ENCODE measurements around the gene SIPA1L2. TPM values are rescaled to one million over a fixed set of nuclear protein-coding genes. Genes with fewer than 3 reads are reported as not detected.
A peak's percentile ranks its signal among the peaks of the same experiment; 100 is the strongest.

SIPA1L2 gene
- total RNA-seq, 1 donor from 2014 or later: 3.7 TPM

DNA sequence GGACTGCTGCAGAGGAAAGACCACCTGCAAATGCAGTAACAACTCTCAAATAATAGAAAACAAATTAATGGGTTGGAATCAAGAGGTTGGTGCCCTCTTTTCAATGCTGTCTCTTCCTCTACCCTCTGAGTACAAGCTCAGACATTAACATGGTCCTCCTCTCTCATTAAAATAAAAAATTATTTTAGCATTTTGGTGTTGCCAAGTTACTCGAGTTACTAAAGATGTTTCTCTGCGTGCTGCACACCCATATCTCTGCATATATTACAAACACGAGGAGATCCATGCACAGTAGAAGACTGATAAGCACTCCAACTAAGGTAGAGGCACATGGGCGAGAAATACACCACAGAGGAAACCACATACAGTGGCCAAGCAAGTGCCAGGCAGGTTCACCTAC, 21.5 kb downstream of the SIPA1L2 start:
- H3K4me1 Mint-ChIP-seq (ENCODE audit: low read depth): peaks cover 3% of the 10 kb centered on the region
- no peak for DNase-seq (ENCODE audit: low spot score)
- no peaks in the 10 kb centered on the region for H3K9me3 Mint-ChIP-seq
- no peak overlapping the region for H3K4me3 Mint-ChIP-seq (ENCODE audit: low read depth)
- intact Hi-C loops (cut with micrococcal nuclease): no loop called here
- no peaks in the 10 kb centered on the region for H3K36me3 Mint-ChIP-seq (ENCODE audit: low read depth)
- no peaks in the 10 kb centered on the region for H3K27me3 Mint-ChIP-seq (ENCODE audit: low read depth)
- no peak overlapping the region for H3K27ac Mint-ChIP-seq

DNA sequence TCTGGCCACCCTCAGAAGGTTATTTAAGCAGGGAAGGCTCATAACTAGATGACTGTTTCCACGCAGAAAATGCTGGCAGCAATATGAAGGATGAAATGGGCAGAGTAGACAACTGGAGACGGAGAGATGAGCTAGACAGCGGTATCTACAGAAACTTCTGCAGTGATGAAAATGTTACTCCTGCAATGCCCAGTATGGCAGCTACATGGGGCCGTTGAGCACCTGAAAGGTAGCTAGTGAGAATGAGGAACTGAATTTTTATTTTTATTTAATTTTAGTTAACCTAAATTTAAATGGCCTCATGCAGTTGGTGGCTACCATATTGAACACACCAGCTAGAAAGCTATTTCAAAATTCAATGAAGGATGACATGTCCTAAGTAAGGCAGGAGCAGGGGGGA, 27.3 kb downstream of the SIPA1L2 start:
- Mint-ChIP-seq H3K27me3 (ENCODE audit: low read depth) (no peaks in the 10 kb centered on the region), H3K27ac (no peak overlapping the region), H3K4me1 (ENCODE audit: low read depth) (peaks cover 24% of the 10 kb centered on the region), H3K9me3 (no peaks in the 10 kb centered on the region), H3K4me3 (ENCODE audit: low read depth) (no peak overlapping the region), H3K36me3 (ENCODE audit: low read depth) (no peaks in the 10 kb centered on the region)
- DNase-seq (ENCODE audit: low spot score): no peak
- intact Hi-C loops (cut with micrococcal nuclease): no loop called here

- Mint-ChIP-seq H3K27me3 (ENCODE audit: low read depth) (no peaks in the 10 kb centered on the region), H3K27ac (no peak overlapping the region), H3K36me3 (ENCODE audit: low read depth) (no peaks in the 10 kb centered on the region), H3K4me1 (ENCODE audit: low read depth) (peaks cover 30% of the 10 kb centered on the region), H3K9me3 (no peaks in the 10 kb centered on the region), H3K4me3 (ENCODE audit: low read depth) (no peak overlapping the region)
- intact Hi-C loops (cut with micrococcal nuclease): no loop called here
- no peak for DNase-seq (ENCODE audit: low spot score)
These were observed 29.3 kb downstream of the SIPA1L2 start for GRCh38 chr1:232600424-232601258.

DNA sequence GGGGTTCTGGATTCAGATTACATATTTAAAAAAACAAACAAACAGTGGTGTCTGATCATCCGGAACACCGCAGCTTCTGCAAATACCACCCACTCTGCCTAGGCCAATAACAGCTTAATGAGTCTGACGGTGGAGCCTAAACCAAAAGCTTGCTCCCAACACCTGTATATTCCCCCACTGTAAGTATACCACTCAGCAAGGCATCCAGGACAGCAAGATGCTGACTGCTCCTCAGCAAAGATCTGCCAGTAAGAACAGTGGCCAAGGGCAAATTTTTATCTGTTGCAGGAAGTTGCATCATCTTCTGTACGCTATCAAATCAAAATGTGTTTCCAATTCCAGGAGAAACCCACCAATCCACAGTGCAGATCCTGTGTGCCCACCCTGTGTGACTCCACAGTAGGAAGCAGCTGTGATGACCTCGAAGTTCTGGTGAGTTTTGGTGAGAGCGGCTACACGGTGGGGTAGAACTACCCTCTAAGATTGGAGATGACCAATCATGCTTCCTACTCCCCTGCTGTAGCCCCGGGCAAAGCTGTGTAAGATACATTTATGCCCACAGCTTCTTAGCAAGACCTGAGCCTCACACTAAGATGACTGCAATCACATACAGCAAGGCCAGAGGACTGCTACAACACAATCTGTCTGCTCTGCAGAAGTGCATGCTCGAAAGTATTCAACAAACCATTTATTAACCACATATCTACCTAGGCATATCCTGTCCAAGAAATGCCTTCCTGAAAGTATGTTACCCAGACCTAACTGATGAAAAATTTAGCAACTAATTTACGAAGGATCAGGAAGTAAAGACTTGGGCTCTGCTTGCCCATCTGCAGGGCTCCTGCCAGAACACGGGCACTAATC, 30.5 kb downstream of the SIPA1L2 start:
- intact Hi-C loops (cut with micrococcal nuclease): no loop called here
- Mint-ChIP-seq H3K36me3 (ENCODE audit: low read depth) (no peaks in the 10 kb centered on the region), H3K27me3 (ENCODE audit: low read depth) (no peaks in the 10 kb centered on the region), H3K9me3 (no peaks in the 10 kb centered on the region), H3K4me3 (ENCODE audit: low read depth) (no peak overlapping the region), H3K4me1 (ENCODE audit: low read depth) (peaks cover 30% of the 10 kb centered on the region), H3K27ac (no peak overlapping the region)
- no peak for DNase-seq (ENCODE audit: low spot score)

GRCh38 chr1:232598837-232599177, 31.1 kb downstream of the SIPA1L2 start:
- H3K9me3 Mint-ChIP-seq: no peaks in the 10 kb centered on the region
- no peak overlapping the region for H3K27ac Mint-ChIP-seq
- no peak overlapping the region for H3K4me3 Mint-ChIP-seq (ENCODE audit: low read depth)
- intact Hi-C loops (cut with micrococcal nuclease): no loop called here
- peaks cover 30% of the 10 kb centered on the region for H3K4me1 Mint-ChIP-seq (ENCODE audit: low read depth)
- H3K36me3 Mint-ChIP-seq (ENCODE audit: low read depth): no peaks in the 10 kb centered on the region
- H3K27me3 Mint-ChIP-seq (ENCODE audit: low read depth): no peaks in the 10 kb centered on the region
- DNase-seq (ENCODE audit: low spot score): no peak

DNA sequence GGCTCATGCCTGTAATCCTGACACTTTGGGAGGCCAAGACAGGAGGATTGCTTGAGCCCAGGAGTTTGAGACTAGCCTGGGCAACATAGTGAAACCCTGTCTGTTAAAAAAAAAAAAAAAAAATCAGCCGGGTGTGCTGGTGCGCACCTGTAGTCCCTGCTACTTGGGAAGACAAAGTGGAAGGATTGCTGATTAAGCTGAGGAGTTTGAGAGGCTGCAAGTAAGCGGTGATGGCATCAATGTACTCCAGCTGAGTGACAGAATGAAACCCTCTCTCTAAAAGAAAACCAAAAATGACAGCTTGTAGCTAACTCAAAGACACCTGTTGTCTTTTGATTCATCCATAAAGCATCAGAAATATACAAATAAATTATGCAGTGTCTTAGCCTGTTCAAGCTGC, 31.8 kb downstream of the SIPA1L2 start:
- DNase-seq (ENCODE audit: low spot score): no peak
- Mint-ChIP-seq H3K27ac (no peak overlapping the region), H3K36me3 (ENCODE audit: low read depth) (no peaks in the 10 kb centered on the region), H3K27me3 (ENCODE audit: low read depth) (no peaks in the 10 kb centered on the region), H3K4me3 (ENCODE audit: low read depth) (no peak overlapping the region), H3K9me3 (no peaks in the 10 kb centered on the region), H3K4me1 (ENCODE audit: low read depth) (peaks cover 30% of the 10 kb centered on the region)
- intact Hi-C loops (cut with micrococcal nuclease): no loop called here

GRCh38 chr1:232597721-232598120, 32.2 kb downstream of the SIPA1L2 start:
- no peak overlapping the region for H3K27ac Mint-ChIP-seq

GRCh38 chr1:232596666-232597303, 33.1 kb downstream of the SIPA1L2 start:
- Mint-ChIP-seq H3K4me3 (ENCODE audit: low read depth) (no peak overlapping the region), H3K4me1 (ENCODE audit: low read depth) (peaks cover 30% of the 10 kb centered on the region), H3K9me3 (no peaks in the 10 kb centered on the region), H3K27ac (peak overlapping the region; percentile 17), H3K36me3 (ENCODE audit: low read depth) (no peaks in the 10 kb centered on the region), H3K27me3 (ENCODE audit: low read depth) (no peaks in the 10 kb centered on the region)
- DNase-seq (ENCODE audit: low spot score): no peak
- intact Hi-C loops (cut with micrococcal nuclease): no loop called here

More at GRCh38 chr1:232597721-232598120, 32.2 kb downstream of the SIPA1L2 start:
- Mint-ChIP-seq H3K9me3 (no peaks in the 10 kb centered on the region), H3K4me1 (ENCODE audit: low read depth) (peaks cover 30% of the 10 kb centered on the region), H3K4me3 (ENCODE audit: low read depth) (no peak overlapping the region), H3K27me3 (ENCODE audit: low read depth) (no peaks in the 10 kb centered on the region), H3K36me3 (ENCODE audit: low read depth) (no peaks in the 10 kb centered on the region)
- intact Hi-C loops (cut with micrococcal nuclease): no loop called here
- DNase-seq (ENCODE audit: low spot score): no peak

DNA sequence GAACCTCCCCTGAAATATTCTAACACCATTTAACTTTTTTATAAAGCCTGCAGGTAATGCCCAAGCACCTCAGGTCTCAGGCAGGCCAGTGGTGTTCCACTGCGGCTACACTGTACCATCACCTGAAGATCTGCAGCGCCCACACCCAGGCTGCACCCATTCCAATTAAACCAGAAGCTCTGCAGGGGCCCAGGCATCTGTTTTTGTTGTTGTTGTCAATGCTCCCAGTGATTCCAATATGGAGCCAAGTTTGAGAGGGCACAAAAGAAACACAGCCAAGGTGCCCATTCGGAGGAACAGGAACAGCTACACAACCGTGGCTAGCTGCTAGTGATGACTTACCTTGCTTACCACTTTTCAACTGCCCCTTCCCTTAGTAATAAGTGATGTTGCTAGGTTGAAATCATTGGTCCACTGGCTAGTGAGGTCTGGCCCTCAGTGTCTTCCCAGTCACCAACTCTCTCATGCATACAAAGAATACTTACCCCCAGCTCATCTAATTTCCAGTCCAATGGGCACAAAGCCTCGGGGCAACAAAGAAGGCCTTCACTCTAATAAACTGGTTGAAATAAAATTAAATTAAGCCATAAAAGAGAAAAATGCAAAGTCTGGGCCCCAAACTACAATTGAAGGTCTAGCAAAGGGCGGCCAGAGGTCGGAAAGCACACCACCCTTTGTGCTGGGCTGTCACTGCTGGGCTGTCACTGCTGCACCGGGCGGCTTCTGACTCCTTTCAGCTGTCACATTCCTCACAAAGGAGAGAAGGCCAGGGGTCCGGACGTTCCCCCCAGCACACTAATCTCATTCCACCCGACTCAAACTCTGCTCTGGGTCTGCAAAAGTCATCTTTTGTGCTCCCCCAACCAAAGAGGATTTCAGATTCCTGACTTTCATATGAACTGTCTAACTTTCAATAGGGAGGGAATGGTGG, 34.9 kb downstream of the SIPA1L2 start:
- Mint-ChIP-seq H3K9me3 (no peaks in the 10 kb centered on the region), H3K4me3 (ENCODE audit: low read depth) (no peak overlapping the region), H3K4me1 (ENCODE audit: low read depth) (peaks cover 28% of the 10 kb centered on the region), H3K36me3 (ENCODE audit: low read depth) (no peaks in the 10 kb centered on the region), H3K27ac (no peak overlapping the region), H3K27me3 (ENCODE audit: low read depth) (no peaks in the 10 kb centered on the region)
- intact Hi-C loops (cut with micrococcal nuclease): no loop called here
- no peak for DNase-seq (ENCODE audit: low spot score)

GRCh38 chr1:232593717-232594502, 36.0 kb downstream of the SIPA1L2 start:
- no peaks in the 10 kb centered on the region for H3K27me3 Mint-ChIP-seq (ENCODE audit: low read depth)
- H3K27ac Mint-ChIP-seq: no peak overlapping the region

DNA sequence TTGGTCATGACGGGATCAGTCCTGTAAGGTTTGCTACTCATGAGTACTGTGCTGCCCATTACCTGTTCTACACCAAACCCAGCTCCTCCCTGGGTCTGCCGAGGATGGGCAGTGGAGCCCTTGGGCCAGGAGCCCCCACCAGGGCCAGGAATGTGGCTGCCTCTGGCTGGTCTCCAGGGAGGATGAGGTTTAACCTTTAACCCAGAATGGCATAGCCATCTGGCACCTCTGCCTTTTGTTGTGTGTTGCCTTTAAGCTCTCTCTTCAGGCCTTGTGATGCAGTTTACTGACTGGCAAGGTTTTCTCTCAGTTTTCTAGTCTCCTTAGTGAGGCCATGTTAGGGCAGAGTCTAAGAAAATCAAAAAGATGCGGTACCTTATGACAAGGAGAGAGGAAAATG, 38.6 kb downstream of the SIPA1L2 start:
- DNase-seq (ENCODE audit: low spot score): no peak
- Mint-ChIP-seq H3K4me1 (ENCODE audit: low read depth) (peaks cover 19% of the 10 kb centered on the region), H3K4me3 (ENCODE audit: low read depth) (no peak overlapping the region)

More at GRCh38 chr1:232593717-232594502, 36.0 kb downstream of the SIPA1L2 start:
- H3K4me3 Mint-ChIP-seq (ENCODE audit: low read depth): no peak overlapping the region
- H3K36me3 Mint-ChIP-seq (ENCODE audit: low read depth): peaks cover 5% of the 10 kb centered on the region
- intact Hi-C loops (cut with micrococcal nuclease): no loop called here
- H3K4me1 Mint-ChIP-seq (ENCODE audit: low read depth): peaks cover 25% of the 10 kb centered on the region
- H3K9me3 Mint-ChIP-seq: peaks cover 5% of the 10 kb centered on the region
- DNase-seq (ENCODE audit: low spot score): no peak

More for the DNA sequence above, 38.6 kb downstream of the SIPA1L2 start:
- Mint-ChIP-seq H3K27ac (no peak overlapping the region), H3K36me3 (ENCODE audit: low read depth) (peaks cover 10% of the 10 kb centered on the region), H3K9me3 (peaks cover 16% of the 10 kb centered on the region), H3K27me3 (ENCODE audit: low read depth) (no peaks in the 10 kb centered on the region)
- intact Hi-C loops (cut with micrococcal nuclease): no loop called here
